ENCODE data around the gene SDC4. TPM values are rescaled to one million over a fixed set of nuclear protein-coding genes. Genes with fewer than 3 reads are reported as not detected.

The SDC4 gene
- total RNA-seq, 1 experiment from 2014 or later = 100 TPM

DNA sequence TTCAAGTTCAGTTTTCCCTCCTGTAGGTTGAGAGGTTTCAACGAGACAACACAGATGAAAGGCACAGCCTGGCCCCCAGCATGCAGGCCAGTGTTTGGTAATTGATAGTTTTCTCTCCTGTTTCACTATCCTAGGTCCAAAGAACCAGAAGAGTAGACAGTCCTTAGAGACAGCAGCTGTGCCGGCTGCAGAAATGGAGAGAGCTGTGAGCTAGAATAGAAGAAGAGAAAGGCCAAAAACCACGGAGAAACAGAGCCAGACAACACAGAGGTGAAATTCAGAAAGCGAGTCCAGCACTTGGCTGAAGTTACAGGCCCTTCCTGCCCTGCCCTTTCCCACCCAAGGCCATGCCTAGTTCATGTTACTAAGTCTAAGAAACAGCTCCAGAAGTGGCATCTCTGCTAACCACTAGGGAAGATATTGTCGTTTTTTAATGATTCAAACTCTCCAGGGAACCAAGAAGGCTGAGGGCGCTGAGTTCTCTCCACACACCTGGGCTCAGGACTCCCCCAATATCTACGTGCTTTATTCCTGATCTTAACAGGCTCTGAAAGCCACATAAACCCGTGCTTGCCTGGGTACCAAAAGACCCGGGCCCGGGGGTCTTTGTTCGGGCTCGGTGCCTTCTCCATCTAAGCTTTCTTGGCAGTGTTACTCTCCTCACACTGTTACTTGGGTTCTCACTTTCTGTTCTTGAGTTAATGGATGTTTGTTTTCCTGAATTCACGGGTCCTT is 58.1 kb downstream of the SDC4 start:
- ChIA-PET POLR2A (interaction anchor here (1.3 kb wide), 1 partner anchor 11 kb away, joined by 3 read pairs; no protein-coding TSS in a partner anchor), RAD21 (ENCODE audit: low non-redundant PET in 1 of 2, low total read pairs in 2 of 2, uncharacterized antibody in 2 of 2, unreplicated experiment in 2 of 2) (interaction anchor here (0.5 to 1.9 kb wide), 5 partner anchors 151 to 278 kb away, joined by 3 to 9 read pairs (median 5); no protein-coding TSS in a partner anchor), CTCF (interaction anchor here (0.7 to 5.4 kb wide), 15 partner anchors 10 to 542 kb away, joined by 3 to 30 read pairs (median 4); no protein-coding TSS in a partner anchor)
- peaks cover 0 to 12% of the 10 kb centered on the region in 2 experiments; a peak in 2 of 4 replicates for H3K4me1 ChIP-seq (ENCODE audit: control insufficient read depth in 1 of 2, insufficient read depth in 2 of 2, low read length in 2 of 2)
- BruUV-seq (replicated peaks) = no TSS peak
- H3K9me3 ChIP-seq (ENCODE audit: control insufficient read depth in 1 of 2, insufficient read depth in 1 of 2, low read depth in 1 of 2, low read length in 2 of 2) = peaks cover 0 to 3% of the 10 kb centered on the region in 2 experiments; a peak in 1 of 4 replicates
- no peaks in the 10 kb centered on the region for H4K20me1 ChIP-seq (ENCODE audit: insufficient read depth)
- TF ChIP-seq YY1 (IDR thresholded peaks at IDR 0.05; ENCODE audit: extremely low read depth, insufficient replicate concordance, low read depth, low read length) = no peak
- no peak for TF ChIP-seq ZNF274 (IDR thresholded peaks at IDR 0.05; ENCODE audit: low read depth, low read length)
- no peak for TF ChIP-seq EGR1 (IDR thresholded peaks at IDR 0.05; ENCODE audit: low read depth)
- no peak for TF ChIP-seq SRF (IDR thresholded peaks at IDR 0.05; ENCODE audit: low read depth)
- TF ChIP-seq POLR2A (IDR thresholded peaks at IDR 0.05; ENCODE audit: borderline replicate concordance, extremely low read depth, insufficient read depth, insufficient read length) = no peak
- TF ChIP-seq POLR2AphosphoS5 (IDR thresholded peaks at IDR 0.05; ENCODE audit: low read depth, low read length) = no peak
- TF ChIP-seq, protein P1, sequence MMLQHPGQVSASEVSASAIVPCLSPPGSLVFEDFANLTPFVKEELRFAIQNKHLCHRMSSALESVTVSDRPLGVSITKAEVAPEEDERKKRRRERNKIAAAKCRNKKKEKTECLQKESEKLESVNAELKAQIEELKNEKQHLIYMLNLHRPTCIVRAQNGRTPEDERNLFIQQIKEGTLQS (IDR thresholded peaks at IDR 0.05) = no peak
- no peak for TF ChIP-seq EZH2 (IDR thresholded peaks at IDR 0.05)
- no peak for TF ChIP-seq FOSL1 (IDR thresholded peaks at IDR 0.05; ENCODE audit: low read depth)
- no peak for TF ChIP-seq CEBPB (IDR thresholded peaks at IDR 0.05; ENCODE audit: low read depth)
- TF ChIP-seq EZH2phosphoT487 (IDR thresholded peaks at IDR 0.05; ENCODE audit: borderline replicate concordance) = no peak
- TF ChIP-seq, protein P2, sequence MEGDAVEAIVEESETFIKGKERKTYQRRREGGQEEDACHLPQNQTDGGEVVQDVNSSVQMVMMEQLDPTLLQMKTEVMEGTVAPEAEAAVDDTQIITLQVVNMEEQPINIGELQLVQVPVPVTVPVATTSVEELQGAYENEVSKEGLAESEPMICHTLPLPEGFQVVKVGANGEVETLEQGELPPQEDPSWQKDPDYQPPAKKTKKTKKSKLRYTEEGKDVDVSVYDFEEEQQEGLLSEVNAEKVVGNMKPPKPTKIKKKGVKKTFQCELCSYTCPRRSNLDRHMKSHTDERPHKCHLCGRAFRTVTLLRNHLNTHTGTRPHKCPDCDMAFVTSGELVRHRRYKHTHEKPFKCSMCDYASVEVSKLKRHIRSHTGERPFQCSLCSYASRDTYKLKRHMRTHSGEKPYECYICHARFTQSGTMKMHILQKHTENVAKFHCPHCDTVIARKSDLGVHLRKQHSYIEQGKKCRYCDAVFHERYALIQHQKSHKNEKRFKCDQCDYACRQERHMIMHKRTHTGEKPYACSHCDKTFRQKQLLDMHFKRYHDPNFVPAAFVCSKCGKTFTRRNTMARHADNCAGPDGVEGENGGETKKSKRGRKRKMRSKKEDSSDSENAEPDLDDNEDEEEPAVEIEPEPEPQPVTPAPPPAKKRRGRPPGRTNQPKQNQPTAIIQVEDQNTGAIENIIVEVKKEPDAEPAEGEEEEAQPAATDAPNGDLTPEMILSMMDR (IDR thresholded peaks at IDR 0.05 in 2 of 3, conservative IDR thresholded peaks at IDR 0.05 in 1 of 3; ENCODE audit: borderline replicate concordance in 1 of 3, insufficient read depth in 1 of 3, low read depth in 2 of 3, low read length in 2 of 3) = no peak
- TF ChIP-seq SP1 (IDR thresholded peaks at IDR 0.05; ENCODE audit: low read depth) = no peak
- TF ChIP-seq CBX3 (IDR thresholded peaks at IDR 0.05; ENCODE audit: low read depth) = no peak
- no peak for TF ChIP-seq ZFX (IDR thresholded peaks at IDR 0.05)
- TF ChIP-seq, protein P3, sequence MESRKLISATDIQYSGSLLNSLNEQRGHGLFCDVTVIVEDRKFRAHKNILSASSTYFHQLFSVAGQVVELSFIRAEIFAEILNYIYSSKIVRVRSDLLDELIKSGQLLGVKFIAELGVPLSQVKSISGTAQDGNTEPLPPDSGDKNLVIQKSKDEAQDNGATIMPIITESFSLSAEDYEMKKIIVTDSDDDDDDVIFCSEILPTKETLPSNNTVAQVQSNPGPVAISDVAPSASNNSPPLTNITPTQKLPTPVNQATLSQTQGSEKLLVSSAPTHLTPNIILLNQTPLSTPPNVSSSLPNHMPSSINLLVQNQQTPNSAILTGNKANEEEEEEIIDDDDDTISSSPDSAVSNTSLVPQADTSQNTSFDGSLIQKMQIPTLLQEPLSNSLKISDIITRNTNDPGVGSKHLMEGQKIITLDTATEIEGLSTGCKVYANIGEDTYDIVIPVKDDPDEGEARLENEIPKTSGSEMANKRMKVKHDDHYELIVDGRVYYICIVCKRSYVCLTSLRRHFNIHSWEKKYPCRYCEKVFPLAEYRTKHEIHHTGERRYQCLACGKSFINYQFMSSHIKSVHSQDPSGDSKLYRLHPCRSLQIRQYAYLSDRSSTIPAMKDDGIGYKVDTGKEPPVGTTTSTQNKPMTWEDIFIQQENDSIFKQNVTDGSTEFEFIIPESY (IDR thresholded peaks at IDR 0.05; ENCODE audit: extremely low read depth, insufficient replicate concordance, low read length) = no peak
- TF ChIP-seq ELF1 (IDR thresholded peaks at IDR 0.05; ENCODE audit: borderline replicate concordance, low read depth) = no peak
- TF ChIP-seq, protein P4, sequence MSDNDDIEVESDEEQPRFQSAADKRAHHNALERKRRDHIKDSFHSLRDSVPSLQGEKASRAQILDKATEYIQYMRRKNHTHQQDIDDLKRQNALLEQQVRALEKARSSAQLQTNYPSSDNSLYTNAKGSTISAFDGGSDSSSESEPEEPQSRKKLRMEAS (IDR thresholded peaks at IDR 0.05) = no peak
- no peak for TF ChIP-seq SIN3A (IDR thresholded peaks at IDR 0.05; ENCODE audit: low read depth)
- no peak for TF ChIP-seq RAD21 (IDR thresholded peaks at IDR 0.05; ENCODE audit: low read depth)
- H3K9me2 ChIP-seq (ENCODE audit: insufficient read depth) = no peaks in the 10 kb centered on the region
- no peak overlapping the region for H3K27ac ChIP-seq (ENCODE audit: low read depth, low read length)
- H3K27me3 ChIP-seq (ENCODE audit: insufficient read depth, low read length) = no peaks in the 10 kb centered on the region
- no peak overlapping the region for H3K9ac ChIP-seq (ENCODE audit: low read length)
- intact Hi-C loops (cut with micrococcal nuclease) = loop anchor here (2.0 kb wide), 3 partner anchors 151 to 279 kb away; no protein-coding TSS in a partner anchor
- H3K36me3 ChIP-seq (ENCODE audit: control insufficient read depth in 1 of 2, insufficient read depth in 2 of 2, low read length in 2 of 2) = no peaks in the 10 kb centered on the region
- ATAC-seq = no peak
- no peak overlapping the region for H3K4me3 ChIP-seq (replicated peaks in 1 of 2; ENCODE audit: low read depth in 1 of 2, low read length in 2 of 2)
- no peaks in the 10 kb centered on the region for H3K79me2 ChIP-seq (ENCODE audit: insufficient read depth, low read length)
- no peak for DNase-seq (ENCODE audit: low read depth, low spot score)
- peak overlapping the region; percentile 46 for H2AFZ ChIP-seq (ENCODE audit: low read depth, low read length, poor library complexity, severe bottlenecking)
- H3K4me2 ChIP-seq (ENCODE audit: low read length) = no peak overlapping the region

Measured in HCT116 (cell line).